ENCODE results near the gene COL8A2. TPM values are rescaled to one million over a fixed set of nuclear protein-coding genes. Genes with fewer than 3 reads are reported as not detected.

The COL8A2 gene
- polyA plus RNA-seq, 3 donors = 0.90 to 3.0 (median 1.6) TPM

DNA sequence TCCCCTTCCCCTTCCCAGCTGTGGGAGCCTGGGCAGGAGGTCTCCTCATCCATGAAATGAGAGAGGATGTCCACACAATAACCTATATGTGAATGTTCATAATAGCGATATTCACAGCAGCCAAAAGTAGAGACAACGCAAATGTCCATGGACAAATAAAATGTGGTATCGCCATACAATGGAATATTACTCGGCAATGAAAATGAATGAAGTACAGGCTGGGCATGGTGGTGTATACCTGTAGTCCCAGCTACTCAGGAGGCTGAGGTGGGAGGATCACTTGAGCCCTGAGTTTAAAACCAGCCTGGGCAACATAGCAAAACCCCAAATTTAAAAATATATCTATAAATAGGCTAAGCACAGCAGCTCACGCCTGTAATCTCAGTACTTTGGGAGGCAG, 23.5 kb downstream of the COL8A2 start:
- peaks cover 4 to 9% of the 10 kb centered on the region in 2 donors for H3K4me1 ChIP-seq (ENCODE audit: control insufficient read depth in 1 of 2, insufficient read depth in 2 of 2, low read length in 2 of 2)
- H3K4me3 Mint-ChIP-seq = no peak overlapping the region
- no peak overlapping the region for H3K27ac ChIP-seq (ENCODE audit: low read depth in 1 of 2, low read length in 2 of 2)
- peaks cover 4 to 10% of the 10 kb centered on the region in 2 donors for H3K36me3 ChIP-seq (replicated peaks in 1 of 2; ENCODE audit: control insufficient read depth in 1 of 2, insufficient read depth in 2 of 2, low read length in 2 of 2)
- H3K9me3 ChIP-seq (replicated peaks in 1 of 2; ENCODE audit: control insufficient read depth in 1 of 2, insufficient read depth in 1 of 2, low read length in 2 of 2) = no peaks in the 10 kb centered on the region
- WGBS (ENCODE audit: insufficient coverage) = 80% methylated on average over 1 of the region's 5 CpGs
- peaks cover 4 to 20% of the 10 kb centered on the region in 2 donors for H3K36me3 Mint-ChIP-seq
- no peak overlapping the region for H2AFZ ChIP-seq (ENCODE audit: insufficient read depth, low read depth, low read length, poor library complexity, severe bottlenecking)
- no peak overlapping the region for H3K9ac ChIP-seq (ENCODE audit: insufficient read depth, low read length, poor library complexity, severe bottlenecking)
- TF ChIP-seq, protein P1, sequence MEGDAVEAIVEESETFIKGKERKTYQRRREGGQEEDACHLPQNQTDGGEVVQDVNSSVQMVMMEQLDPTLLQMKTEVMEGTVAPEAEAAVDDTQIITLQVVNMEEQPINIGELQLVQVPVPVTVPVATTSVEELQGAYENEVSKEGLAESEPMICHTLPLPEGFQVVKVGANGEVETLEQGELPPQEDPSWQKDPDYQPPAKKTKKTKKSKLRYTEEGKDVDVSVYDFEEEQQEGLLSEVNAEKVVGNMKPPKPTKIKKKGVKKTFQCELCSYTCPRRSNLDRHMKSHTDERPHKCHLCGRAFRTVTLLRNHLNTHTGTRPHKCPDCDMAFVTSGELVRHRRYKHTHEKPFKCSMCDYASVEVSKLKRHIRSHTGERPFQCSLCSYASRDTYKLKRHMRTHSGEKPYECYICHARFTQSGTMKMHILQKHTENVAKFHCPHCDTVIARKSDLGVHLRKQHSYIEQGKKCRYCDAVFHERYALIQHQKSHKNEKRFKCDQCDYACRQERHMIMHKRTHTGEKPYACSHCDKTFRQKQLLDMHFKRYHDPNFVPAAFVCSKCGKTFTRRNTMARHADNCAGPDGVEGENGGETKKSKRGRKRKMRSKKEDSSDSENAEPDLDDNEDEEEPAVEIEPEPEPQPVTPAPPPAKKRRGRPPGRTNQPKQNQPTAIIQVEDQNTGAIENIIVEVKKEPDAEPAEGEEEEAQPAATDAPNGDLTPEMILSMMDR (IDR thresholded peaks at IDR 0.05) = no peak
- H3K4me1 Mint-ChIP-seq = peaks cover 13% of the 10 kb centered on the region
- no peak for DNase-seq
- peaks cover 1 to 11% (median 2%) of the 10 kb centered on the region in 3 donors for H3K27me3 Mint-ChIP-seq (ENCODE audit: low read depth in 3 of 3)
- no peaks in the 10 kb centered on the region for H3K27me3 ChIP-seq (ENCODE audit: control insufficient read depth in 2 of 2, insufficient read depth in 2 of 2, low read length in 2 of 2)
- peaks cover 0 to 4% (median 0%) of the 10 kb centered on the region in 7 donors for H3K9me3 Mint-ChIP-seq
- H4K20me1 ChIP-seq (ENCODE audit: insufficient read depth, low read length) = no peaks in the 10 kb centered on the region
- no peak overlapping the region for H3K27ac Mint-ChIP-seq
- H3K79me2 ChIP-seq (ENCODE audit: insufficient read depth, low read length) = no peaks in the 10 kb centered on the region
- H3K4me2 ChIP-seq (replicated peaks; ENCODE audit: extremely low read depth, low read length, poor library complexity, severe bottlenecking) = no peak overlapping the region
- H3K4me3 ChIP-seq (replicated peaks in 1 of 3; ENCODE audit: low read depth in 2 of 3, low read length in 3 of 3) = no peak overlapping the region
- intact Hi-C loops (cut with micrococcal nuclease) = loop anchor here in 1 of 2 donors (2.0 kb wide), 2 partner anchors 33 to 185 kb away; no protein-coding TSS in a partner anchor

DNA sequence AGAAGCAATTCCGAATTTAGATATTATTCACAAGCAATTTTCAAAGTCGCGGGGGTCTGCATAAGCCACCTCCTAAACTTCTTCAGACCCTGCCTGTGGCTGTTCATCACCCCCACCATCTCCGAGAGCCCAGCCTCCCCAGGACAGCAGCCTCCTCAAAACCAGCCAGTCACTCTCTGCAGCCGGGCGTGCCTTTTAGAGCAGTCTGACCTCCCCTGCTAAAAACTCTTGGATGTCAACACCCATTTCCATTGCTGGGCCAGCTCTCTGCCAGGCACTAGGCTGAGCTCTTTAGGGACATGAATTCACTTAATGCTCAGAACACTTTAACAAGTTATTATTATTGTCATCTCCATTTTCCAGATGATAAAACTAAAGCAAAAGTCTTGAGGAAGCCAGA, 24.6 kb downstream of the COL8A2 start:
- no peaks in the 10 kb centered on the region for H3K79me2 ChIP-seq (ENCODE audit: insufficient read depth, low read length)
- no peaks in the 10 kb centered on the region for H3K27me3 ChIP-seq (ENCODE audit: control insufficient read depth in 2 of 2, insufficient read depth in 2 of 2, low read length in 2 of 2)
- TF ChIP-seq, protein P1 (IDR thresholded peaks at IDR 0.05) = no peak
- no peak overlapping the region for H3K9ac ChIP-seq (ENCODE audit: insufficient read depth, low read length, poor library complexity, severe bottlenecking)
- DNase-seq = no peak
- peaks cover 4 to 17% of the 10 kb centered on the region in 2 donors for H3K36me3 ChIP-seq (replicated peaks in 1 of 2; ENCODE audit: control insufficient read depth in 1 of 2, insufficient read depth in 2 of 2, low read length in 2 of 2)
- peak overlapping the region; percentile 52 for H2AFZ ChIP-seq (ENCODE audit: insufficient read depth, low read depth, low read length, poor library complexity, severe bottlenecking)
- Mint-ChIP-seq H3K36me3 (peaks cover 7 to 21% of the 10 kb centered on the region in 2 donors), H3K9me3 (peaks cover 0 to 4% (median 0%) of the 10 kb centered on the region in 7 donors), H3K27ac (peak overlapping the region in 1 of 7 donors; percentile 5), H3K27me3 (ENCODE audit: low read depth in 3 of 3) (peaks cover 1 to 8% (median 2%) of the 10 kb centered on the region in 3 donors), H3K4me1 (peaks cover 24% of the 10 kb centered on the region), H3K4me3 (peak overlapping the region in 1 of 2 donors; percentile 38)
- intact Hi-C loops (cut with micrococcal nuclease) = loop anchor here (1.0 to 2.0 kb wide), 4 partner anchors 34 to 186 kb away; no protein-coding TSS in a partner anchor
- peak overlapping the region; percentile 38 for H3K4me2 ChIP-seq (replicated peaks; ENCODE audit: extremely low read depth, low read length, poor library complexity, severe bottlenecking)
- 80% methylated on average over 6 of the region's 6 CpGs for WGBS (ENCODE audit: insufficient coverage)
- H4K20me1 ChIP-seq (ENCODE audit: insufficient read depth, low read length) = no peaks in the 10 kb centered on the region
- no peak overlapping the region for H3K27ac ChIP-seq (ENCODE audit: low read depth in 1 of 2, low read length in 2 of 2)
- H3K9me3 ChIP-seq (replicated peaks in 1 of 2; ENCODE audit: control insufficient read depth in 1 of 2, insufficient read depth in 1 of 2, low read length in 2 of 2) = no peaks in the 10 kb centered on the region
- peaks cover 16 to 21% of the 10 kb centered on the region in 2 donors for H3K4me1 ChIP-seq (ENCODE audit: control insufficient read depth in 1 of 2, insufficient read depth in 2 of 2, low read length in 2 of 2)
- H3K4me3 ChIP-seq (replicated peaks in 1 of 3; ENCODE audit: low read depth in 2 of 3, low read length in 3 of 3) = no peak overlapping the region

All from CD14-positive monocyte (primary cell).